IPS-NIHi11 (cell line): ENCODE results near the gene FBF1.
"Not testable (repeated sequence)": the region's sequence is repeated elsewhere in the genome, so short reads cannot be mapped to it uniquely, and the experiment has no call there.

Source experiments
- DNase-seq: peaks from one replicate; pipeline ENCODE4 v3.0.0; 2012; ENCODE audit warnings: mixed read lengths, low spot score

Gene FBF1

GRCh38 chr17:75876190-75876937, 64.5 kb downstream of the FBF1 start:
- DNase-seq, result peak; percentile 76

GRCh38 chr17:75875940-75876189, 65.0 kb downstream of the FBF1 start:
- no peak for DNase-seq

GRCh38 chr17:75875182-75875939, 65.5 kb downstream of the FBF1 start:
- no peak for DNase-seq

- DNase-seq, result no peak
Measured at GRCh38 chr17:75874323-75875181, 66.3 kb downstream of the FBF1 start.

- DNase-seq, result no peak
Measured at GRCh38 chr17:75873587-75874322, 67.1 kb downstream of the FBF1 start.

GRCh38 chr17:75872434-75873351, 68.1 kb downstream of the FBF1 start:
- DNase-seq, result peak; percentile 50

- not testable (repeated sequence) for DNase-seq
Measured at GRCh38 chr17:75870228-75870627, 70.6 kb downstream of the FBF1 start.

GRCh38 chr17:75869282-75870141, 71.3 kb downstream of the FBF1 start:
- no peak for DNase-seq

- not testable (repeated sequence) for DNase-seq
Measured at GRCh38 chr17:75868730-75869281, 72.0 kb downstream of the FBF1 start.

GRCh38 chr17:75865404-75866188, 75.2 kb downstream of the FBF1 start:
- not testable (repeated sequence) for DNase-seq

- DNase-seq, result not testable (repeated sequence)
Measured at GRCh38 chr17:75864887-75865286, 76.0 kb downstream of the FBF1 start.

GRCh38 chr17:75864448-75864871, 76.4 kb downstream of the FBF1 start:
- DNase-seq, result no peak

GRCh38 chr17:75861927-75862317, 78.9 kb downstream of the FBF1 start:
- no peak for DNase-seq
